Adrenal gland (tissue), 12 donors: ENCODE measurements around the gene GPRC6A. TPM values are rescaled to one million over a fixed set of nuclear protein-coding genes. Genes with fewer than 3 reads are reported as not detected.

Source experiments
- DNase-seq, 7 donors: peaks; one replicate each; pipeline ENCODE4 v3.0.0-alpha.2; 2019 to 2020
- H3K27ac ChIP-seq, 5 donors: fragments of 200-600 bp; sonication (generic) in 4 of 5; 1 replicate in 3 of 5; 2 replicates in 2 of 5; pipeline versions ENCODE4 v1.5.1 to v1.8.0; 2016 to 2020; ENCODE audit warnings: mild to moderate bottlenecking in 1 of 5
- H3K27me3 ChIP-seq: fragments of 200-600 bp; 2 replicates; pipeline ENCODE4 v1.8.0; 2021
- H3K36me3 ChIP-seq, 2 donors: fragments of 200-600 bp; replicated peaks in 1 of 2; 1 replicate in 1 of 2; 2 replicates in 1 of 2; pipeline versions ENCODE4 v1.5.1 to v1.8.0; 2018 to 2022
- H3K4me1 ChIP-seq, 2 donors: fragments of 200-600 bp; replicated peaks in 1 of 2; 1 replicate in 1 of 2; 2 replicates in 1 of 2; pipeline versions ENCODE4 v1.5.1 to v1.8.0; 2018 to 2021
- H3K4me3 ChIP-seq, 4 donors: fragments of 200-600 bp; sonication (generic) in 3 of 4; one replicate each; pipeline ENCODE4 v1.5.1; 2016 to 2018
- H3K9me3 ChIP-seq, 3 donors: fragments of 200-600 bp; sonication (generic) in 1 of 3; replicated peaks in 1 of 3; 1 replicate in 2 of 3; 2 replicates in 1 of 3; pipeline versions ENCODE4 v1.5.1 to v1.8.0; 2016 to 2021
- POLR2A ChIP-seq, 2 donors: fragments of 450-650 bp; IDR thresholded peaks; one replicate each; pipeline ENCODE4 v1.6.1; 2017; ENCODE audit warnings: antibody characterized with exemption in 2 of 2, mild to moderate bottlenecking in 2 of 2, moderate library complexity in 1 of 2
- WGBS, 4 donors: extraction: QIAGEN DNeasy Blood & Tissue Kit in 2 of 4; methylation state at CpG; one replicate each; pipeline versions ENCODE4 v1.1.5 to v1.1.7; 2013 to 2017; 5-methylcytosine and 5-hydroxymethylcytosine counted together
- intact Hi-C, 2 donors: fragments of 100-400 bp; cut with DNase I; formaldehyde crosslinking; loops; one replicate each; pipeline versions ENCODE4 v1.14.1 to v1.15.0; 2022 to 2023
- polyA plus RNA-seq, 3 donors: library from polyadenylated mRNA; stranded (reverse); fragments of 200-250 nt in 2 of 3; fragments of 350-450 nt in 1 of 3; fragmentation: Illumina TruSeq in 1 of 3; extraction: RNeasy Lipid Tissue Mini Kit (QIAGEN cat#74804) in 1 of 3; gene quantifications; one replicate each; pipeline ENCODE4 v1.2.3, GENCODE V29; 2013 to 2014
- total RNA-seq, 9 donors: library from RNA; depleted of rRNA in 4 of 9; stranded (reverse); fragments of >200 nt in 4 of 9; fragments of 120-200 nt in 1 of 9; fragmentation: NEBNext Ultra II Directional in 1 of 9; extraction: Animal tissue kit (Norgen Biotek cat#: 25700) in 1 of 9; gene quantifications; one replicate each; pipeline versions ENCODE4 v1.1.0 to v1.2.4, GENCODE V29; 2013 to 2023
- TF ChIP-seq, protein P1 (sequence below), 6 experiments: fragments of 450-650 bp in 4 of 6; fragments of 200-600 bp in 2 of 6; sonication (generic) in 1 of 6; IDR thresholded peaks; 1 replicate in 5 of 6; 2 replicates in 1 of 6; pipeline versions ENCODE4 v1.5.1 to v1.8.0; 2016 to 2021; ENCODE audit warnings: antibody characterized with exemption in 6 of 6, mild to moderate bottlenecking in 2 of 6, moderate library complexity in 1 of 6
- donor health status: healthy with polysubstance abuse.
- donor health status: Bipolar disorder and iron deficiency.
- donor health status: DM: yes; HTN: yes; CAD: no.
- donor health status: DM: no; HTN: no; CAD: no.
- donor health status: DM: no; HTN: no; CAD: no.
- donor health status: DM: yes; HTN: yes; CAD: no.

GPRC6A gene
- total and polyA plus RNA-seq, 12 donors = 0.15 to 7.3 (median 0.71) TPM; not detected in 6

DNA sequence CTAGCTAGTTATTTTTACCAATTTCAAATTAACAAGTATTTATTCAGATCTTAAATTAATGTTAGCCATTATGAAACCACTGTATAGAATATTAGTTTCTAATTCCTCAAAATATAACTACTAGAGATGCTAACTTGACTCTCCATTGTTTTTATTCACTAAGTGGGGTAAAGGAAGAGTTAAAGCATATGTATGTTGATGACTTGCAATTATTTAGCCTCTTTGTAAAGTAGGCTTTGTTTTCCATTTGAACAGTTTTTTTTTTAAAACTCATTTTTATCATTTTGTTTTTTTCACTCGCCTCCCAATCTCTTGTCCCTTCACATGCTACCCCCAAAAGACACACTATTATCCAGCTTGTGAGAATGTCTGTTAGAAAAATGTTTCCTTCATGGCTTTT, 66.6 kb downstream of the GPRC6A start:
- DNase-seq = no peak
- intact Hi-C loops = no loop called here
- H3K4me3 ChIP-seq = no peak overlapping the region
- 86 to 90% (median 89%) methylated on average over 1 of the region's 1 CpG for WGBS, 4 donors
- TF ChIP-seq, protein P1, sequence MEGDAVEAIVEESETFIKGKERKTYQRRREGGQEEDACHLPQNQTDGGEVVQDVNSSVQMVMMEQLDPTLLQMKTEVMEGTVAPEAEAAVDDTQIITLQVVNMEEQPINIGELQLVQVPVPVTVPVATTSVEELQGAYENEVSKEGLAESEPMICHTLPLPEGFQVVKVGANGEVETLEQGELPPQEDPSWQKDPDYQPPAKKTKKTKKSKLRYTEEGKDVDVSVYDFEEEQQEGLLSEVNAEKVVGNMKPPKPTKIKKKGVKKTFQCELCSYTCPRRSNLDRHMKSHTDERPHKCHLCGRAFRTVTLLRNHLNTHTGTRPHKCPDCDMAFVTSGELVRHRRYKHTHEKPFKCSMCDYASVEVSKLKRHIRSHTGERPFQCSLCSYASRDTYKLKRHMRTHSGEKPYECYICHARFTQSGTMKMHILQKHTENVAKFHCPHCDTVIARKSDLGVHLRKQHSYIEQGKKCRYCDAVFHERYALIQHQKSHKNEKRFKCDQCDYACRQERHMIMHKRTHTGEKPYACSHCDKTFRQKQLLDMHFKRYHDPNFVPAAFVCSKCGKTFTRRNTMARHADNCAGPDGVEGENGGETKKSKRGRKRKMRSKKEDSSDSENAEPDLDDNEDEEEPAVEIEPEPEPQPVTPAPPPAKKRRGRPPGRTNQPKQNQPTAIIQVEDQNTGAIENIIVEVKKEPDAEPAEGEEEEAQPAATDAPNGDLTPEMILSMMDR (IDR thresholded peaks at IDR 0.05) = no peak
- TF ChIP-seq POLR2A (IDR thresholded peaks at IDR 0.05) = no peak
- no peaks in the 10 kb centered on the region for H3K36me3 ChIP-seq
- no peaks in the 10 kb centered on the region for H3K27me3 ChIP-seq
- H3K9me3 ChIP-seq = no peaks in the 10 kb centered on the region
- H3K4me1 ChIP-seq = peaks cover 0 to 4% of the 10 kb centered on the region in 2 donors
- no peak overlapping the region for H3K27ac ChIP-seq

DNA sequence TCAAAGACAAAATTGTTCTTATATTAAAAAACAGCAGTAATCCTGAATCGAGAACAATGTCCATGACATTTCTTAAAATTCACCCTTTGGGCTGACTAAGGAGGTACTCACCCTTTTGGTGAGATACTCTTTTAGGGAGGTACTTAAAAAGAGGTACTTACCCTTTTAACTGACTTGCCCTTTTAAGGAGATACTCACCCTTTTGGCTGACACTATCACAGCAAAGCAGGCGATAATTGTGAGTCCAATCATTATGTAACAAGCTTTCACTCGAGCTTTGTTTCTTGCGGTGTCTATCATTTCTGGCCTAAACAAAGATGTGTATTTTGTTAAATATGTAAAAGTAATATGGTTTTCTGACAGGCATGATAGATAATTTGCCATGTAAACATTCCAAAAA, 67.1 kb downstream of the GPRC6A start:
- H3K27ac ChIP-seq = no peak overlapping the region
- DNase-seq = no peak
- TF ChIP-seq POLR2A (IDR thresholded peaks at IDR 0.05) = no peak
- TF ChIP-seq, protein P1 (IDR thresholded peaks at IDR 0.05) = no peak
- no peaks in the 10 kb centered on the region for H3K27me3 ChIP-seq
- H3K36me3 ChIP-seq = no peaks in the 10 kb centered on the region
- WGBS, 4 donors = 56 to 71% (median 64%) methylated on average over 4 of the region's 4 CpGs
- H3K9me3 ChIP-seq = no peaks in the 10 kb centered on the region
- H3K4me1 ChIP-seq = peaks cover 0 to 4% of the 10 kb centered on the region in 2 donors
- no peak overlapping the region for H3K4me3 ChIP-seq
- intact Hi-C loops = no loop called here

DNA sequence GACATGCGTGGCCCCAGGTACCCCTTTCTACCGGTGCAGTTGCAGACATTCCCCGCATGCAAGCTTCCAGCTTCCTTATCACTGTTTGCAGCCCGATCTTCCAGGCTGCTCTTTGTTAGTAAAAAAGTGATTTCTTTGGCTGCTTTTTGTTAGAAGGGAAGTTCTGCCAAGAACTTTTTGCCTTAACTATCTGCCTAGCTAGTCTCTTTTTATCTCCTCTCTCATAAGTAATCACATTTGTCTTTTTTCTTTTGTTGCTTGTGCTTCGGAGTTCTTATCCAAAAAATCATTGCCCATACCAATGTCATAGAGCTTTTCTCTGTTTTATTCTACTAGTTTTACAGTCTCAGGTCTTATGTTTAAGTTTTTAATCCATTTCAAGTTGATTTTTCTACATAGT, 83.7 kb downstream of the GPRC6A start:
- intact Hi-C loops = no loop called here
- 65 to 83% (median 72%) methylated on average over 5 of the region's 5 CpGs for WGBS, 4 donors

More for the DNA sequence above, 83.7 kb downstream of the GPRC6A start:
- no peak for DNase-seq
- no peaks in the 10 kb centered on the region for H3K4me1 ChIP-seq
- TF ChIP-seq, protein P1 (IDR thresholded peaks at IDR 0.05) = no peak
- TF ChIP-seq POLR2A (IDR thresholded peaks at IDR 0.05) = no peak
- no peaks in the 10 kb centered on the region for H3K9me3 ChIP-seq
- no peak overlapping the region for H3K27ac ChIP-seq
- no peak overlapping the region for H3K4me3 ChIP-seq
- no peaks in the 10 kb centered on the region for H3K27me3 ChIP-seq
- H3K36me3 ChIP-seq = no peaks in the 10 kb centered on the region

Other genes starting within 250 kb of the GPRC6A start
- 1 to 10 TPM in 1 of 9 donors, under 1 TPM in 6, not detected in 2; 0.14 to 1.5 (median 0.42) TPM for gene RSPH4A, start 212.6 kb downstream of the GPRC6A start, total RNA-seq
- gene RSPH4A, start 212.6 kb downstream of the GPRC6A start, polyA plus RNA-seq = under 1 TPM; 0.64 to 0.84 (median 0.74) TPM
- 10 to 100 TPM in 2 of 9 donors, 1 to 10 TPM in 7; 2.9 to 17.0 (median 8.0) TPM for gene ZUP1, start 160.3 kb downstream of the GPRC6A start, total RNA-seq
- gene ZUP1, start 160.3 kb downstream of the GPRC6A start, polyA plus RNA-seq = 10 to 100 TPM; 11.2 to 14.2 (median 14.1) TPM
- gene KPNA5, start 147.9 kb downstream of the GPRC6A start, total RNA-seq = 10 to 100 TPM in 5 of 9 donors, 1 to 10 TPM in 4; 5.3 to 31.6 (median 13.1) TPM
- gene KPNA5, start 147.9 kb downstream of the GPRC6A start, polyA plus RNA-seq = 1 to 10 TPM; 2.7 to 8.9 (median 5.7) TPM
- 10 to 100 TPM in 1 of 9 donors, 1 to 10 TPM in 7, under 1 TPM in 1; 0.87 to 14.9 (median 3.8) TPM for gene FAM162B, start 63.4 kb downstream of the GPRC6A start, total RNA-seq
- gene FAM162B, start 63.4 kb downstream of the GPRC6A start, polyA plus RNA-seq = 10 to 100 TPM in 2 of 3 donors, 1 to 10 TPM in 1; 6.1 to 12.5 (median 10.5) TPM
- 10 to 100 TPM in 1 of 9 donors, 1 to 10 TPM in 3, under 1 TPM in 1, not detected in 4; 0.27 to 12.0 (median 1.9) TPM for gene RFX6, start 48.2 kb upstream of the GPRC6A start, total RNA-seq
- gene RFX6, start 48.2 kb upstream of the GPRC6A start, polyA plus RNA-seq = 1 to 10 TPM; 2.2 to 7.7 (median 6.1) TPM